Activated T-helper 1 cell treated with Interleukin-2 at 50 U/mL for 16 hours (primary cell): ENCODE measurements around the gene HYAL3.
"Not testable (repeated sequence)": the region's sequence is repeated elsewhere in the genome, so short reads cannot be mapped to it uniquely, and the experiment has no call there.

Experiments
- DNase-seq: peaks from one replicate; pipeline ENCODE4 v3.0.0-alpha.2; 2020; ENCODE audit warnings: low read depth

HYAL3 gene

DNA sequence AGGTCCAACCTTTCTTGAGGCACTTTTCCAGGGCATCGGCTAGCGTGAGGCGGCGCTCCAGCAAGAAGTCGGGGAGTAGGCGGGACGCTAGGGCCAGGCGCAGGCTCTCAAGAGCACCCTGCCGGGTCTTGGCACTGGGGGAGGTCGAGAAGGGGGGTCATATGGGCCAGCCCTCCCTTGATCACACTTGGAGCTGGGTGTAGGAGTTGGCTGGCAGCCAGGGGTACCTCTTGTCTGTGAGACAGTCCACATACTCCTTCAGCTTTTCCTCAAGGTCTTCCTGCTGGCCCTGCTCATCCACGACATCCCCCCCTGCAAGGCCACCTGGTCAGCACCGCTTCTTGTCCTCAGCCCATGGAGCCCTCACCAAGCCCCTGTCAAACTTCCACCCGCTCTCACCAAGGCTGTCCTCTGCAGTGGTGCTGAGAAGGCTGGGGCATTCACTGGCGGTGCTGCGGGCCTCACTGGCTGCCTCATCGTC, 9.0 kb downstream of the HYAL3 start:
- DNase-seq, result no peak

DNA sequence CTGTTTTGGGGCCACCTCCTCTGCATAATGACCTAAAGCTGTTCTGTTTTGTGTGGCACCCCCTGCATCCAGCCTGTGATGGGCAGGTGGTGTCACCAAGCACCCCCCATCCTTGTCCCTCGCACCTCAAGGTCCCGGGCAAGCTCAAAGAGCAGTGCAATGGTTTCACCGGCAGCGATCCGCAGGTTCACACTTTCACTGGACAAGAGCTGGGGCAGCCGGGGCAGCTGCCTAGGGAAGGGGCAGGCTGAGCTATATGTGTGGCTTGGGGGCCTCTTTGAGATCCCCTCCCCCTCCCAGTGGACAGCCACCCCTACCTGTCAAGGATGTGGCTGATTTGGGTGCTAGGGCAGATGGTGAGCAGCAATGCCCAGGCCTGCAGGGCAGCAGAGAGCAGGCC, 10.1 kb downstream of the HYAL3 start:
- no peak for DNase-seq

DNA sequence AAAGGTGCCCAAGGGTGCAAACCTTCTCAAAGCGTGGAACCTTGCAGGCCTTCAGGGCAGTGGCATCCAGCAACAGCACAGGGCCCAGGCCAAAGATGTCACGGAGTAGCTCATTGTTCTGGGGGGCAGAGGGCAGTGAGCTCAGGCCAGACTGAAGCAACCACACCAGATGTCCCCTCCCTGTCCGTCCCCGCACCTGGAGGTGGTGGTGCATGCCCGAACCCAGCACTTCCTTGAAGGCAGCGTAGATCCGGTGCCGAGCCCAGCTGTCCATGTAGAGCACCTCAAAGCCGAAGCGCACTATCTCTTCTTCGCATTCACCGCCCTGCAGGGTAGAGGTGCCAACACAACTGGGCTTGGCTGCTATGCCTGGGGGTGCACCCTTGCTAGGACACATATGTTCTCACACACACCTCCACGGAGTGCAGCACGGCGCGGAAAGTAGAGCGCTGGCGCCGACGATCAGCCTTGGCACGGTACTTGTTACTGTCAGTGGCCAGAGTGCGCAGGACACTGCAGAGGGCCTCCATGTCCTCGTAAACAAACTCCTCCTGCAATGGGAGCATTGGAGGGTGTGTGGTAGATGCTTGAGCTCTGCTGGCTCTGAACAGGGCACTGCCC, 10.7 kb downstream of the HYAL3 start:
- DNase-seq, result no peak

DNA sequence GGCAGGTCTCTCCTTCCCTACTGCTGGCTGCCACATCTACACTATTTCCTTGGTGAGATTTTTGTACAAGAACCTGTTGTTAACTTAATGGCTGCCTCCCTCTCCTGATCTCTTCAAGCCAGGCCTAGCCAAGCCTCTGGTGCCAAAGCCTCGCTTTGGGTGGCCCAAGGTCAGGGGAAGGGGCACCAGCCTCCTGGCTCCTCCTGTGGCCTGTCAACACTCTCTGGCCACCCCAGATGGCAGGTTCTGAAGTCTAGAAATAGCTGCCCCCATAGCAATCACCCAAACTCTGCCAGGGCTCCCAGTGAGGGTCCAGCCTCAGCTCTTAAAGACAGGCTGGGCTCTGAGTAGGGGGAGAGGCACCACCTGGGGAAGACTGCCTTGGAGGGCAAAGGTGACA, 11.9 kb downstream of the HYAL3 start:
- DNase-seq, result no peak

DNA sequence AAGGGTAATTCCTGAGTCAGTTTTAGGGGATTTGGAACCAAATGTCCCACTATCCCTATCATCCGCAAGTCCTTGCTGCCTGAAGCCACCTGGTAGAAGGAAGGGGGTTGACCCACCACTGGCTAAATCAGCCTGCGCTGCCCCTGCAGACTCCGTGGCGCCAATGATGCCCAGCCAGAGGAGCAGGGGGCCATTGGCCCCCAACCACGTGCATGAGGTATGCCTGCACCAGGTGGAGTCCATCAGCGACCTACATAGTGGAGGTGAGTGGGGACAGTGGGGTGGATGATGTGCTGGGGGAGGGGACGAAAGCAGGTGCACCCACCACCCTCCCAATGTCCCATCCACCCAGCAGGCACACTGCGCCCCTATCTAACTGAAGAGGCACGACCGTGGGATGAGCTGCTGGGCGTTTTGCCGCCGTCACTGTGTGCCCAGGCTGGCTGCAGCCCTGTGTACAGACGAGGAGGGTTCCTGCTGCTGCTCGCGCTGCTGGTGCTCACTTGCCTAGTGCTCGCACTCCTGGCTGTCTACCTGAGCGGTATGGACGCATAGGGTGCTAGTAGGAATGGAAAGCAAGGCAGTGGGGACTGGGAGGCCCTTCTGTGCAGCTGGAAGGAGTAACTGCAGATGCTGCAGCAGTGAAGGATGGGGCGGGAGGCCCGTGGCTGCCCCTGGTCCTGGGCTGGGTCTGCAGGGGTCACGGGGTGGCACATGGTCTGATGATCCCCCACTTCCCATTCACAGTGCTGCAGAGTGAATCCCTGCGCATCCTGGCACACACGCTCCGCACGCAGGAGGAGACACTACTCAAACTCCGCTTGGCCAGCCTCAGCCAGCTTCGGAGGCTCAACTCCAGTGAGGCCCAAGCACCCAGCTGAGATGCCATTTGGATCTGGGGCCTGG, 12.6 kb downstream of the HYAL3 start:
- no peak for DNase-seq

DNA sequence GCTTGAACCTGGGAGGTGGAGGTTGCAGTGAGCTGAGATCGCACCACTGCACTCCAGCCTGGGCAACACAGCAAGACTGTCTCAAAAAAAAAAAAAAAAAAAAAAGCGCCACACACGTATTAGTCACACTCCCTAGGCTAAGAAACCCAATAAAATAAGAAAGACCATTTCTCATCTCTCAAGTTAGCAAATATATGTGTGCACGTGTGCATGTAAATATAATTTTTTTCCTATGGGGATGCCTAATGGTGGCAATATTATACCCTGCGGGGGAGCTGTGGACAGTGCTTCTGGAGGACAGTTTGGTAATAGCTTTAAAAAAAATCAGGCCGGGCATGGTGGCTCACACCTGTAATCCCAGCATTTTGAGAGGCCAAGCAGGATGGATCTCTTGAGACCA, 15.1 kb downstream of the HYAL3 start:
- not testable (repeated sequence) for DNase-seq

DNA sequence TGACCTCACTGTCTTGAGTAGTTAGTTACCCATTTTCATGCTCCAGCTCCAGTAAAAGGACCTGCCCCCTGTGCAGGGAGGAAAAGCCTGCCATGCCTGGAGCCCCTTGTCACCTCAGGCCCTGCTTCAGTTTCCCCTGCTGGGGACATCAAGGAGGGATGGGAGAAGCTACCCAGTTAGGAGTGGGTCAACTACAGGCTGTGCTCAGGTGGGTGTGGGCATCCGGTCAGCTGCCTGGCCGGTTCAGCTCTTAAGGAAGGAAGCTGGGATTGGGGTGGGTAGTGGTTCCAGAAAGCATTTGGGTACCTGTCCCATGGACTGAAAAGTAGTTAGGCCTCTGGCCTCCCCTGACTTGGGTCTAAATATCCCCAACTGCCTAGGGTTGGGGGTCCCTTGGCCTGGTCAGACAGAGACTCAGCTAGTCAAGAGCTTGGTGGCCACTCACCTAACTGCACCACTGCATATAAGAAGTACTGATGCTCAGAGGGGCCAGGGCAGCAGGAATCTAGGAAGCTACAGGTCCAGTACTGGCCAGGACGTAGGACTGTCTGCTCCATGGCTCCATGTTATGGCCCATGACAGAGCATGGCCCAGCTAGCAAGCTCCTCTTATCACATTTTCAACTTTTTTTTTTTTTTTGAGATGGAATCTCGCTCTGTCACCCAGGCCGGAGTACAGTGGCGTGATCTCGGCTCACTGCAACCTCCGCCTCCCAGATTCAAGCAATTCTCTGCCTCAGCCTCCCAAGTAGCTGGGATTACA, 19.8 kb downstream of the HYAL3 start:
- DNase-seq, result no peak

DNA sequence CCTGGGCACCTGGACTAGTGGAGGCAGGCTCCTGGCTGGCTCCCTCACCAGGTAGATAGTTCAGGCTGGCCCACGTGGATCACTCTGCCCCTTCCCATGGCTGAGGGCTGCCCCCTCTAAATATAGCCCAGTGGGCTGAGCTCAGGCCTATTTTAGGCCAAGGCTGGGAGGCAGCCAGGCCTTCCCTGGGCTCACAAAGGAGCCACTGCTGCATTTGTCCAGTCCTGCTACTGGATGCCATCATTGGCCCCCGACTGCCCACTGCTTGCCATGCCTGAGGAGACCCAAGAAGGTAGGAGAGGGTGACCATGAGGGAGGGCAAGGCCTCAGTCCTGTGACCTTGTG, 20.4 kb downstream of the HYAL3 start, which contains the start of gene LSMEM2:
LSMEM2 (plus strand) TSS at position 208 of the 345 bp plus-strand sequence; CDS start at position 235, 27 bp downstream.
- no peak for DNase-seq

DNA sequence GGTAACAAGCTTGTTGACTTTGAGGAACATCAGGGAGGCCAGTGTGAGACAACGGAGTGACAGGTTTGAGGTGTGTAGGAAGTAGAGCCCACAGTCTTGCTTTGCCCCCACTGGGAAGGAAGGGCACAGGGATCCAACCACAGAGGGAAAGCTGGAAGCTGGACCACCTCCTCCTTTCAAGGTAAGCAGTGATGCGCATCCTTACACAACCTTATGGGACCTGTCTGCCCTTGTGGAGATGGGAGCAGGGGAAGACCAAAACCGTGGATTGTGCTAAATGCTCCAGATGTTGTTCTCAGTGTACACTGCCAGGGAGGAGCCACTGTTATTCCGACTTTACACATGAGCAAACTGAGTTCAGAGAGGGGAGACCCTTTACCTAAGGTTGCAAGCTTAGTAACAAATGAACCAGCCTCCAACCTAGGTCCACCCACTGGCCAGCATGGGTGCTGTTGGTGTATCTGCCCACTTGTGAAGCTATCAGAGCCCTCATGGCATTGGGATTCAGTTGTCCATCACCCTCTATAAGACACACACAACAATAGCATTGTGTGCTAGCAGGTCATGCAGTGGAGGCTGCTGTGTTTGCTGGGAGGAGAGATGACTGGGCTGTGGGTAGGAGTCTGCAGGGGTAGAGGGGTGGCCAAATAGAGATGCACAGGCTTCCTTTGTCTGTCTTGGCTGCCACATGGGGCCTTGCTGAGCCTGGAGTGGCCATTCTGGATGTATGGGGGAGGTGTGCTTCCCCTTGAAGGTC, 20.9 kb downstream of the HYAL3 start:
- no peak for DNase-seq

DNA sequence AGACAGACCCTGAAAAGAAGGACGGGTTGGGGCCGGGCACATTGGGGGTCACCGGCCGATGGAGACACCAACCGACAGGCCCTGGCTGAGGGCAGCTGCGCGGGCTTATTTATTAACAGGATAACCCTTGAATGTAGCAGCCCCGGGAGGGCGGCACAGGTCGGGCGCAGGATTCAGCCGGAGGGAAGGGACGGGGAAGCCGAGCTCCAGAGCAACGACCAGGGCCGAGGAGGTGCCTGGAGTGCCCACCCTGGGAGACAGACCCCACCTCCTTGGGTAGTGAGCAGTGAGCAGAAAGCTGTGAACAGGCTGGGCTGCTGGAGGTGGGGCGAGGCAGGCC, 22.5 kb downstream of the HYAL3 start:
- DNase-seq, result no peak

DNA sequence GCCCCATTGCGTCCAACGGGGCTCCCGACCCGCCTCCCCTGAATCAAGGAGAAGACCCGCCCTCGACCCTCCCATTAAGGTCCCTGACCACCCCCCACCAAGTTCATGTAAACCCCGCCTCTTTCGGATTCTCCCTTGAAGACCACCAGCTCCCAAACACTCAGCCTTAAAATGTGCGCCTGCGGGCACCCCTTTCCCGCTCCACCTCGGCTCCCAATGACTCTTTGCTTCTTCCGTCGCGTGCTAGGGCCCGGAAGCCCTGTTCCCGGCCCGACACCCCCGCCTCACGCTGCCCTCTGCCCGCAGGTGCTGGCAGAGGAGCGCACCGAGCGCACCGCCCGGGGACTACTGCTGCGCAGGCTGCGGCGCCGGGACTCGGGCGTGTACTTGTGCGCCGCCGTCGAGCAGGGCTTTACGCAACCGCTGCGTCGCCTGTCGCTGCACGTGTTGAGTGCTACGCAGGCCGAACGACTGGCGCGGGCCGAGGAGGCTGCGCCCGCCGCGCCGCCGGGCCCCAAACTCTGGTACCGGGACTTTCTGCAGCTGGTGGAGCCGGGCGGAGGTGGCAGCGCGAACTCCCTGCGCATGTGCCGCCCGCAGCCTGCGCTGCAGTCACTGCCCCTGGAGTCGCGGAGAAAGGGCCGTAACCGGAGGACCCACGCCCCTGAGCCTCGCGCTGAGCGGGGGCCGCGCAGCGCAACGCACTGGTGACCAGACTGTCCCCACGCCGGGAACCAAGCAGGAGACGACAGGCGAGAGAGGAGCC, 23.0 kb downstream of the HYAL3 start:
- DNase-seq, result no peak

DNA sequence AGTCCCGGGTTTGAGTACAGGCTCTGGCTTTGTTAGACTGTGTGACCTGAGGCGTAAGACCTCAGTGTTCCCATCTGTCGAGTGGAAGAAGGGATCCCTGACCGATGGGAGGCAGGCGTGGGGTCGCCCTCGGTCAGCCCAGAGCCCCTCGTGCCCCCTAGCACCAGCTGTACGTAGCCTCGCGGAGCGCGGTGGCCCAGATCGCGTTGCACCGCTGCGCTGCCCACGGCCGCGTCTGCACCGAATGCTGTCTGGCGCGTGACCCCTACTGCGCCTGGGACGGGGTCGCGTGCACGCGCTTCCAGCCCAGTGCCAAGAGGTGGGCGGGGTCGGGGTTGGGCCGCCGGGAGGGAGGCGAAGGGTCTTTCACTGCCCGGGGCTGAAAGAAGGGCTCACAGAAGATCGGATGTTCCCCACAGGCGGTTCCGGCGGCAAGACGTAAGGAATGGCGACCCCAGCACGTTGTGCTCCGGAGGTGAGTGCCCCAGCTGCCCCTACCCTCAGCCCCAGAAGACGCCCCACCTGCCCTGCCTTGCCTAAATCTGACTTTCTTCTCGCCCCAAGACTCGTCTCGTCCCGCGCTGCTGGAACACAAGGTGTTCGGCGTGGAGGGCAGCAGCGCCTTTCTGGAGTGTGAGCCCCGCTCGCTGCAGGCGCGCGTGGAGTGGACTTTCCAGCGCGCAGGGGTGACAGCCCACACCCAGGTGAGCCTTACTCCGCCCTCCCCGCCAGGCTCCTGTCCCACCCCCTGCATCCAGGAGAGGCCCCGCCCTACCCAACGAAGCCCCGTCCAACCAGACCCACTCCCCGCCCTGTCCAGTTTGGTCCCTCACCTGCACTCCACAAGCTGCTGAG, 23.8 kb downstream of the HYAL3 start:
- no peak for DNase-seq

DNA sequence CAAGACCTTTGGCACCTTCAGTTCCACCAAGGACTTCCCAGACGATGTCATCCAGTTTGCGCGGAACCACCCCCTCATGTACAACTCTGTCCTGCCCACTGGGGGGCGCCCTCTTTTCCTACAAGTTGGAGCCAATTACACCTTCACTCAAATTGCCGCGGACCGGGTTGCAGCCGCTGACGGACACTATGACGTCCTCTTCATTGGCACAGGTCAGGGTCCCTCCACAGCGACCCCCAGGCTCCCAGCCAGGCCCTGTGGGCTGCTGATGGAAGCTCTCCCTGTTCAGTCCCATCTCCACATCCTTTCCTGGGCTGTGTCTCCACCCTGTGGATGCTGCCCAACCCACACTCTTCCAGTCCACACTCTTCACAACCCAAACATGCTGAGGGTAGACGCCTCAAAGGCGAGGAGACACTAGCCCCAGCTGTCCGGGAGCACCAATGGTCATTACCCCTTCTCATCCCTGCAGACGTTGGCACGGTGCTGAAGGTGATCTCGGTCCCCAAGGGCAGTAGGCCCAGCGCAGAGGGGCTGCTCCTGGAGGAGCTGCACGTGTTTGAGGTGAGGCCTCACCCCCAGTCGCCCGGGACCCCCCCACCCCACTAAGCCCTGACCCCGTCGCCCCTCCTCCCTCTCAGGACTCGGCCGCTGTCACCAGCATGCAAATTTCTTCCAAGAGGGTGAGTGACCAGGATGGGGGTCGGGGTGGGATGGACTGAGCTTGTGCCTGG, 24.7 kb downstream of the HYAL3 start:
- peak; percentile 43 for DNase-seq

DNA sequence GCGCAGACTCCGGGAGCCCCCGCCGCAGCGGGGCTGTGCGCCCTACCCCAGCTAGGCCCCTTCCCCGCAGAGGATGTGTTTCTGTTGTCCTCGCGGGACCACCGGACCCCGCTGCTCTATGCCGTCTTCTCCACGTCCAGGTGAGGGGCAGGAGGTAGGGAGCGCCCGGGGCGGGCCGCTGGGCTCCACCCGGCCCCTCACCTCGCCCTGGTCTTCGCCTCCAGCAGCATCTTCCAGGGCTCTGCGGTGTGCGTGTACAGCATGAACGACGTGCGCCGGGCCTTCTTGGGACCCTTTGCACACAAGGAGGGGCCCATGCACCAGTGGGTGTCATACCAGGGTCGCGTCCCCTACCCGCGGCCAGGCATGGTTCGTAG, 25.5 kb downstream of the HYAL3 start:
- DNase-seq, result no peak

DNA sequence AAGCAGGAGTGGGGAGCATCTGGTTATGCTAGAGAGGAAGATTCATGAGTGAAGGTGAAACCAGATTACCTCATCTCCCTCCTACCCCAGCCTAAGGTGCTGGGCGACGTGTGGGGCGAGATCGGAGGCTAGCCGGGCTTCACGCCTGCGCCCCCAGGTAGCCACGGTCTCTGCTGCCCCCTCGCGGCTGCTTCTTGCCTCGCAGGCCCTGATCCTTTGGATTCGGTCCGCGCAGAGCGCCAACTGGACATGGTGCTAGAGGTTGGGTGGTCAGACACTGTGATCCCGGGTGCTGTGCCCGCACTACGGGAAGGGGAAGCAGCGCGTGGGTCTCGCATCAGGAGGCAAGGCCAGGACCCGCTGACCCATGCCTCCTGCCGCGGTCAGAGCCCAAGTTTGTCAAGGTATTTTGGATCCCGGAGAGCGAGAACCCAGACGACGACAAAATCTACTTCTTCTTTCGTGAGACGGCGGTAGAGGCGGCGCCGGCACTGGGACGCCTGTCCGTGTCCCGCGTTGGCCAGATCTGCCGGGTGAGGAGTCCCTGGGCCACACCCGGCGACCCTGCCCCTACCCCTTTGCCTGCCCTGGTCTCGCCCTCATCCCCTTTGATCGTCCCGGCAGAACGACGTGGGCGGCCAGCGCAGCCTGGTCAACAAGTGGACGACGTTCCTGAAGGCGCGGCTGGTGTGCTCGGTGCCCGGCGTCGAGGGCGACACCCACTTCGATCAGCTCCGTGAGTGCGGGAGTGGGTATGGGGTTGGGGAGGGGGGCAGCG, 26.1 kb downstream of the HYAL3 start:
- DNase-seq, result peak; percentile 75

DNA sequence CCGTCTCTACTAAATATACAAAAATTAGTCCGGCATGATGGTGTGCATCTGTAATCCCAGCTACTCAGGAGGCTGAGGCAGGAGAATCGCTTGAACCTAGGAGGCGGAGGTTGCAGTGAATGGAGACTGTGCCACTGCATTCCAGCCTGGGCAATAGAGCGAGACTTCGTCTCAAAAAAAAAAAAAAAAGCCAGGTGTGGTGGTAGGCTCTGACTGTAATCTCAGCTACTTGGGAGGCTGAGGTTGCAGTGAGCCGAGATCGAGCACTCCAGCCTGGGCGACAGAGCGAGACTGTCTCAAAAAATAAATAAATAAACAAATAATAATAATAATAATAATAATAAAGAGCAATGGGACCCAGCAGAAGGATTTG, 26.7 kb downstream of the HYAL3 start:
- DNase-seq, result not testable (repeated sequence)

DNA sequence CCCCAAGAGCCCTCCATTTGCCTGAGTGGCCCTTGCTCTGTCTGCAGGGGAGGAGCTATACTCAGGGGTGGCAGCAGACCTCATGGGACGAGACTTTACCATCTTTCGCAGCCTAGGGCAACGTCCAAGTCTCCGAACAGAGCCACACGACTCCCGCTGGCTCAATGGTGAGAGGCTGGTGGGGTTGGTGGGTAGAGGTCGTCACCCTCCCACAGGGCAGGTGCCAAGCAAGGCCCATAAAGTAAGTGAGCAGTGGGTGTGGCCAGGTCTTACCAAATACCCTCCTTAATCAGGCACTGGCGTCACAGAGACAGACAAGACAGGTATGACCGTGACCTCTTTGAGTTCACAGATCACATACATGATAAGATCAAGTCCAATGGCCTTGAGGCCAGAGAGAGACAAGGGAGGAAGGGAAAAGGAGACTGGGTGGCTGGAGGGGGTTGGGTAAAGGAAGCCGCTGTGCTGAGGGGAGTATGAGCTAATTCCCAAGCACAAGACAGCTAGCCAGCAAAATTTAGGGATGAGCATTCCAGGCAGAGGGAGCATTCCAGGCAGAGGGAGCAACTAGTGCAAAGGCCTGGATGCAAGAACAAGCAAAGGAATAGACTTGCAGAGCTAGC, 27.8 kb downstream of the HYAL3 start:
- no peak for DNase-seq

DNA sequence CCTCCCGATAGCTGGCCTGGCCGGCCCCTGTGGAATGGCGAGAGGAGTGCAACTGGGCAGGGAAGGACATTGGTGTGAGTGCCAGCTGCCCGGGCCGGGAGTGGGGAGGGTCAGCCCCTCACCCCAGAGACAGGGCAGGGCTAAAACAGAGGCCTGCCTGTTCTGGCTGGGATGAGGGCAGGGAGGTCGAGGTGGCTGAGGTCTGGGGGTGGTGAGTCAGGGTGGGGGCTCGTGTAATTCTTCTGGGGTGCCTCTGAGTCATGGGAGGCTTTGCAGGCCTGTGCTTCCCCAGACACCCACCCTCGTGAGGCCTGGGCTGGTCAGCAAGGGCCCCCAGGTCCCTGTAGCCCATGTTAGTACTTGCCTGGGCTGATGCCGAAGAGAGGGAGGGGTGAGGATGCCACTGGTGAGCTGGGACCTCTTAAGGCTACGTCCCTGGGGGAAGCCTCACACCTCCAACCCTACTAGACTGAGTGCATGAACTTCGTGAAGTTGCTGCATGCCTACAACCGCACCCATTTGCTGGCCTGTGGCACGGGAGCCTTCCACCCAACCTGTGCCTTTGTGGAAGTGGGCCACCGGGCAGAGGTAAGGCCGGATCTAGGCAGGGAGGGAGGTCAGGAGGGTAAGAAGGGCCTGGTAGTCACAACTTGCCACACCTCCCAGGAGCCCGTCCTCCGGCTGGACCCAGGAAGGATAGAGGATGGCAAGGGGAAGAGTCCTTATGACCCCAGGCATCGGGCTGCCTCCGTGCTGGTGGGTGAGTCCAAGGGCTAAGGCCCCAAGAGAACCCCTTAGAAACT, 28.6 kb downstream of the HYAL3 start:
- DNase-seq, result no peak
